ENCODE results near the gene NOS1. TPM values are rescaled to one million over a fixed set of nuclear protein-coding genes. Genes with fewer than 3 reads are reported as not detected.
A peak's percentile ranks its signal among the peaks of the same experiment; 100 is the strongest.

NOS1 gene
- polyA plus RNA-seq, 1 donor from 2014 or later, result not detected

GRCh38 chr12:117352883-117353282, 8.5 kb downstream of the NOS1 start:
- Histone ChIP-seq H3K9ac (ENCODE audit: low read length) (peak overlapping the region; percentile 20), H3K79me2 (replicated peaks; ENCODE audit: insufficient read depth, low read length) (no peaks in the 10 kb centered on the region), H3K4me3 (ENCODE audit: low read length) (peak overlapping the region; percentile 43), H2AFZ (ENCODE audit: low read depth, low read length) (no peak overlapping the region), H3K27ac (ENCODE audit: low read length) (peak overlapping the region; percentile 52), H3F3A (ENCODE audit: insufficient read depth, low read length, poor library complexity, severe bottlenecking) (no peaks in the 10 kb centered on the region), H3K27me3 (ENCODE audit: insufficient read depth, low read depth, low read length) (peaks cover 9% of the 10 kb centered on the region), H3K9me3 (ENCODE audit: low read length) (no peaks in the 10 kb centered on the region), H3K9me2 (ENCODE audit: insufficient read depth, low read length) (no peaks in the 10 kb centered on the region), H3K4me2 (ENCODE audit: low read length) (no peak overlapping the region), H4K20me1 (ENCODE audit: insufficient read depth) (no peaks in the 10 kb centered on the region), H3K36me3 (ENCODE audit: insufficient read depth, low read length) (no peaks in the 10 kb centered on the region)
- TF ChIP-seq RAD21 (conservative IDR thresholded peaks at IDR 0.05), result no peak
- no peak for TF ChIP-seq EP300 (conservative IDR thresholded peaks at IDR 0.05; ENCODE audit: poor library complexity, severe bottlenecking)
- TF ChIP-seq MXI1 (conservative IDR thresholded peaks at IDR 0.05; ENCODE audit: poor library complexity, severe bottlenecking), result no peak
- TF ChIP-seq TAF1 (IDR thresholded peaks at IDR 0.05; ENCODE audit: low read depth), result no peak
- no peak for TF ChIP-seq REST (IDR thresholded peaks at IDR 0.05; ENCODE audit: borderline replicate concordance)
- no peak for TF ChIP-seq CTCF (IDR thresholded peaks at IDR 0.05; ENCODE audit: poor library complexity, severe bottlenecking)

- no peaks in the 10 kb centered on the region for H3K9me3 ChIP-seq (ENCODE audit: low read length)
- H2AFZ ChIP-seq (ENCODE audit: low read depth, low read length), result no peak overlapping the region
- peak overlapping the region; percentile 52 for H3K27ac ChIP-seq (ENCODE audit: low read length)
- TF ChIP-seq SMC3 (conservative IDR thresholded peaks at IDR 0.05; ENCODE audit: poor library complexity) (peak; percentile 13), REST (IDR thresholded peaks at IDR 0.05; ENCODE audit: borderline replicate concordance) (no peak)
- peak overlapping the region; percentile 43 for H3K4me3 ChIP-seq (ENCODE audit: low read length)
- peaks cover 2% of the 10 kb centered on the region for H3K27me3 ChIP-seq (ENCODE audit: insufficient read depth, low read depth, low read length)
- no peaks in the 10 kb centered on the region for H4K20me1 ChIP-seq (ENCODE audit: insufficient read depth)
- H3K4me2 ChIP-seq (ENCODE audit: low read length), result no peak overlapping the region
- H3F3A ChIP-seq (ENCODE audit: insufficient read depth, low read length, poor library complexity, severe bottlenecking), result no peaks in the 10 kb centered on the region
- no peaks in the 10 kb centered on the region for H3K79me2 ChIP-seq (replicated peaks; ENCODE audit: insufficient read depth, low read length)
- peak overlapping the region; percentile 20 for H3K9ac ChIP-seq (ENCODE audit: low read length)
- H3K36me3 ChIP-seq (ENCODE audit: insufficient read depth, low read length), result no peaks in the 10 kb centered on the region
- H3K9me2 ChIP-seq (ENCODE audit: insufficient read depth, low read length), result no peaks in the 10 kb centered on the region
These were observed 9.2 kb downstream of the NOS1 start for GRCh38 chr12:117352206-117352605.
